ENCODE data around the gene MAML1.

- TF ChIP-seq CTCF (IDR thresholded peaks at IDR 0.05) (no peak), POLR2AphosphoS5 (IDR thresholded peaks at IDR 0.05) (no peak), POLR2A (IDR thresholded peaks at IDR 0.05) (no peak)
Observed at GRCh38 chr5:179729727-179730126, 2.9 kb upstream of the MAML1 start.
